ENCODE measurements around the gene PIK3R2. TPM values are rescaled to one million over a fixed set of nuclear protein-coding genes. Genes with fewer than 3 reads are reported as not detected.

Gene PIK3R2
- total and polyA plus RNA-seq, 4 donors: 1.5 to 37.8 (median 7.7) TPM

DNA sequence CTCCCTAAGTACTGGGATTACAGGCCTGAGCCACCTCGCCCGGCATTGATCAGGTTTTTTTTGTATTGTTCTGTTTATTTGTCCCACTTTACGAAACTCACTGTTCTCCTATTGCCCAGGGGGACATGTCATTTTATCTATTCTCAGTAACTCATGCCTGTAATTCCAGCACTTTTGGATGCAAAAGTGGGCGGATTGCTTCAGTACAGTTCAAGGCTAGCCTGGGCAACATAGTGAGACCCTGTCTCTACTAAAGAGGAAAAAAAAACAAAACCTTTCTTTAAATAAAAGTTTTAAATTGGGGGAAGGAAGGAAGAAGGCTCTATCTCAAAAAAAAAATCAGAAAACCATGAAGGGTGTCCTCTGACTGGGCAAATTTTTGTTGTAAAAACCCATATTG lies 37.3 kb downstream of the PIK3R2 start:
- TF ChIP-seq EGR1 (IDR thresholded peaks at IDR 0.05; ENCODE audit: low read depth in 2 of 2) (no peak), TAF1 (conservative IDR thresholded peaks at IDR 0.05) (no peak), FOXA1 (IDR thresholded peaks at IDR 0.05) (no peak)
- 92% methylated on average over 4 of the region's 4 CpGs for WGBS
- no peaks in the 10 kb centered on the region for H3K27me3 ChIP-seq (ENCODE audit: control insufficient read depth in 4 of 4, insufficient read depth in 4 of 4, low read length in 3 of 4)
- no peak overlapping the region for H3K4me3 ChIP-seq (ENCODE audit: low read depth in 1 of 3, low read length in 3 of 3)
- DNase-seq (ENCODE audit: low spot score): no peak
- H3K9ac ChIP-seq (ENCODE audit: low read depth in 1 of 2, low read length in 2 of 2): no peak overlapping the region
- H3K9me3 ChIP-seq (ENCODE audit: control insufficient read depth in 4 of 4, low read length in 3 of 4): no peaks in the 10 kb centered on the region
- no peaks in the 10 kb centered on the region for H3K36me3 ChIP-seq (ENCODE audit: control insufficient read depth in 4 of 4, insufficient read depth in 3 of 4, low read depth in 1 of 4, low read length in 3 of 4)
- no peak overlapping the region for H3K27ac ChIP-seq (ENCODE audit: low read depth in 1 of 2, low read length in 2 of 2)
- H3K4me1 ChIP-seq (ENCODE audit: control insufficient read depth in 4 of 4, insufficient read depth in 4 of 4, low read length in 3 of 4): peaks cover 7 to 19% (median 14%) of the 10 kb centered on the region in 4 donors

DNA sequence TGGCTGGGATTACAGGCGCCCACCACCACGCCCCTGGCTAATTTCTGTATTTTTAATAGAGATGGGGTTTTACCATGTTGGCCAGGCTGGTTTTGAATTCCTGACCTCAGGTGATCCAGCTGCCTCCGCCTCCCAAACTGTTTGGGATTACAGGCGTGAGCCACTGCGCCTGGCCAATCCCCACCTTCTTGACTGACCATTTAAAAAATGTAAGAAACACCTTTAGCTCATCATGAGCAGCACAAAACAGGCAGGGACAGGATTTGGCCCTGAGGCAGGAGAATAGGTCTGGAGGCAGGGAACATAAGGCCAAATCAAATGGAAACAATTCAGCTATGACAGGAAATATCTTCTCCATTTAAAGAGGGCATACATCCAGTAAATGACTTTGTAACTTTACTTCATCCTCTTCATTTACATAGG lies 38.7 kb downstream of the PIK3R2 start:
- TF ChIP-seq, protein P1, sequence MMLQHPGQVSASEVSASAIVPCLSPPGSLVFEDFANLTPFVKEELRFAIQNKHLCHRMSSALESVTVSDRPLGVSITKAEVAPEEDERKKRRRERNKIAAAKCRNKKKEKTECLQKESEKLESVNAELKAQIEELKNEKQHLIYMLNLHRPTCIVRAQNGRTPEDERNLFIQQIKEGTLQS (IDR thresholded peaks at IDR 0.05): no peak
- TF ChIP-seq SP1 (IDR thresholded peaks at IDR 0.05): no peak
- TF ChIP-seq FOXA1 (IDR thresholded peaks at IDR 0.05): no peak
- TF ChIP-seq HNF4A (conservative IDR thresholded peaks at IDR 0.05): no peak
- TF ChIP-seq NR2F2 (IDR thresholded peaks at IDR 0.05): no peak
- TF ChIP-seq, protein P2, sequence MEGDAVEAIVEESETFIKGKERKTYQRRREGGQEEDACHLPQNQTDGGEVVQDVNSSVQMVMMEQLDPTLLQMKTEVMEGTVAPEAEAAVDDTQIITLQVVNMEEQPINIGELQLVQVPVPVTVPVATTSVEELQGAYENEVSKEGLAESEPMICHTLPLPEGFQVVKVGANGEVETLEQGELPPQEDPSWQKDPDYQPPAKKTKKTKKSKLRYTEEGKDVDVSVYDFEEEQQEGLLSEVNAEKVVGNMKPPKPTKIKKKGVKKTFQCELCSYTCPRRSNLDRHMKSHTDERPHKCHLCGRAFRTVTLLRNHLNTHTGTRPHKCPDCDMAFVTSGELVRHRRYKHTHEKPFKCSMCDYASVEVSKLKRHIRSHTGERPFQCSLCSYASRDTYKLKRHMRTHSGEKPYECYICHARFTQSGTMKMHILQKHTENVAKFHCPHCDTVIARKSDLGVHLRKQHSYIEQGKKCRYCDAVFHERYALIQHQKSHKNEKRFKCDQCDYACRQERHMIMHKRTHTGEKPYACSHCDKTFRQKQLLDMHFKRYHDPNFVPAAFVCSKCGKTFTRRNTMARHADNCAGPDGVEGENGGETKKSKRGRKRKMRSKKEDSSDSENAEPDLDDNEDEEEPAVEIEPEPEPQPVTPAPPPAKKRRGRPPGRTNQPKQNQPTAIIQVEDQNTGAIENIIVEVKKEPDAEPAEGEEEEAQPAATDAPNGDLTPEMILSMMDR (IDR thresholded peaks at IDR 0.05; ENCODE audit: low read depth, low read length, missing input control): no peak
- no peak for TF ChIP-seq JUND (IDR thresholded peaks at IDR 0.05)
- TF ChIP-seq, protein P3, sequence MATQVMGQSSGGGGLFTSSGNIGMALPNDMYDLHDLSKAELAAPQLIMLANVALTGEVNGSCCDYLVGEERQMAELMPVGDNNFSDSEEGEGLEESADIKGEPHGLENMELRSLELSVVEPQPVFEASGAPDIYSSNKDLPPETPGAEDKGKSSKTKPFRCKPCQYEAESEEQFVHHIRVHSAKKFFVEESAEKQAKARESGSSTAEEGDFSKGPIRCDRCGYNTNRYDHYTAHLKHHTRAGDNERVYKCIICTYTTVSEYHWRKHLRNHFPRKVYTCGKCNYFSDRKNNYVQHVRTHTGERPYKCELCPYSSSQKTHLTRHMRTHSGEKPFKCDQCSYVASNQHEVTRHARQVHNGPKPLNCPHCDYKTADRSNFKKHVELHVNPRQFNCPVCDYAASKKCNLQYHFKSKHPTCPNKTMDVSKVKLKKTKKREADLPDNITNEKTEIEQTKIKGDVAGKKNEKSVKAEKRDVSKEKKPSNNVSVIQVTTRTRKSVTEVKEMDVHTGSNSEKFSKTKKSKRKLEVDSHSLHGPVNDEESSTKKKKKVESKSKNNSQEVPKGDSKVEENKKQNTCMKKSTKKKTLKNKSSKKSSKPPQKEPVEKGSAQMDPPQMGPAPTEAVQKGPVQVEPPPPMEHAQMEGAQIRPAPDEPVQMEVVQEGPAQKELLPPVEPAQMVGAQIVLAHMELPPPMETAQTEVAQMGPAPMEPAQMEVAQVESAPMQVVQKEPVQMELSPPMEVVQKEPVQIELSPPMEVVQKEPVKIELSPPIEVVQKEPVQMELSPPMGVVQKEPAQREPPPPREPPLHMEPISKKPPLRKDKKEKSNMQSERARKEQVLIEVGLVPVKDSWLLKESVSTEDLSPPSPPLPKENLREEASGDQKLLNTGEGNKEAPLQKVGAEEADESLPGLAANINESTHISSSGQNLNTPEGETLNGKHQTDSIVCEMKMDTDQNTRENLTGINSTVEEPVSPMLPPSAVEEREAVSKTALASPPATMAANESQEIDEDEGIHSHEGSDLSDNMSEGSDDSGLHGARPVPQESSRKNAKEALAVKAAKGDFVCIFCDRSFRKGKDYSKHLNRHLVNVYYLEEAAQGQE (IDR thresholded peaks at IDR 0.05): no peak
- TF ChIP-seq, protein P4, sequence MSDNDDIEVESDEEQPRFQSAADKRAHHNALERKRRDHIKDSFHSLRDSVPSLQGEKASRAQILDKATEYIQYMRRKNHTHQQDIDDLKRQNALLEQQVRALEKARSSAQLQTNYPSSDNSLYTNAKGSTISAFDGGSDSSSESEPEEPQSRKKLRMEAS (IDR thresholded peaks at IDR 0.05): no peak
- no peak for TF ChIP-seq HNF4G (IDR thresholded peaks at IDR 0.05)
- no peak for TF ChIP-seq EGR1 (IDR thresholded peaks at IDR 0.05; ENCODE audit: low read depth in 2 of 2)
- no peak for TF ChIP-seq RAD21 (IDR thresholded peaks at IDR 0.05)
- no peak for TF ChIP-seq TAF1 (conservative IDR thresholded peaks at IDR 0.05)
- no peak for TF ChIP-seq RXRA (IDR thresholded peaks at IDR 0.05)
- TF ChIP-seq FOXA2 (IDR thresholded peaks at IDR 0.05): no peak
- Histone ChIP-seq H3K4me3 (ENCODE audit: low read depth in 1 of 3, low read length in 3 of 3) (peak overlapping the region in 1 of 3 donors; percentile 48), H3K27ac (ENCODE audit: low read depth in 1 of 2, low read length in 2 of 2) (peak overlapping the region; percentile 93 to 96), H3K36me3 (ENCODE audit: control insufficient read depth in 4 of 4, insufficient read depth in 3 of 4, low read depth in 1 of 4, low read length in 3 of 4) (peaks cover 0 to 5% (median 0%) of the 10 kb centered on the region in 4 donors), H3K27me3 (ENCODE audit: control insufficient read depth in 4 of 4, insufficient read depth in 4 of 4, low read length in 3 of 4) (no peaks in the 10 kb centered on the region), H3K9ac (ENCODE audit: low read depth in 1 of 2, low read length in 2 of 2) (peak overlapping the region; percentile 87 to 89), H3K4me1 (ENCODE audit: control insufficient read depth in 4 of 4, insufficient read depth in 4 of 4, low read length in 3 of 4) (peaks cover 7 to 19% (median 14%) of the 10 kb centered on the region in 4 donors), H3K9me3 (ENCODE audit: control insufficient read depth in 4 of 4, low read length in 3 of 4) (no peaks in the 10 kb centered on the region)
- 70% methylated on average over 5 of the region's 5 CpGs for WGBS
- no peak for DNase-seq (ENCODE audit: low spot score)
